Activated T-cell treated with anti-CD3 and anti-CD28 coated beads for 24 hours (primary cell): ENCODE data around the gene GMEB1.
"Not testable (repeated sequence)": the region's sequence is repeated elsewhere in the genome, so short reads cannot be mapped to it uniquely, and the experiment has no call there.

Source experiments
- DNase-seq: peaks from one replicate; pipeline ENCODE4 v3.0.0-alpha.2; 2020; ENCODE audit warnings: low read depth

The GMEB1 gene

GRCh38 chr1:28668191-28668955 lies at the start of gene GMEB1:
Gene GMEB1, plus strand, starts transcription at chr1:28668784. Its CDS starts 14,829 bp downstream, at chr1:28683613.
- DNase-seq = peak; percentile 80

- no peak for DNase-seq
Measured at GRCh38 chr1:28631713-28632112, 36.9 kb upstream of the GMEB1 start.

- DNase-seq = no peak
Measured at GRCh38 chr1:28632560-28632959, 36.0 kb upstream of the GMEB1 start.

GRCh38 chr1:28640766-28641165 lies 27.8 kb upstream of the GMEB1 start:
- DNase-seq = no peak

- DNase-seq = no peak
Measured at GRCh38 chr1:28642056-28642846, 26.3 kb upstream of the GMEB1 start.

DNA sequence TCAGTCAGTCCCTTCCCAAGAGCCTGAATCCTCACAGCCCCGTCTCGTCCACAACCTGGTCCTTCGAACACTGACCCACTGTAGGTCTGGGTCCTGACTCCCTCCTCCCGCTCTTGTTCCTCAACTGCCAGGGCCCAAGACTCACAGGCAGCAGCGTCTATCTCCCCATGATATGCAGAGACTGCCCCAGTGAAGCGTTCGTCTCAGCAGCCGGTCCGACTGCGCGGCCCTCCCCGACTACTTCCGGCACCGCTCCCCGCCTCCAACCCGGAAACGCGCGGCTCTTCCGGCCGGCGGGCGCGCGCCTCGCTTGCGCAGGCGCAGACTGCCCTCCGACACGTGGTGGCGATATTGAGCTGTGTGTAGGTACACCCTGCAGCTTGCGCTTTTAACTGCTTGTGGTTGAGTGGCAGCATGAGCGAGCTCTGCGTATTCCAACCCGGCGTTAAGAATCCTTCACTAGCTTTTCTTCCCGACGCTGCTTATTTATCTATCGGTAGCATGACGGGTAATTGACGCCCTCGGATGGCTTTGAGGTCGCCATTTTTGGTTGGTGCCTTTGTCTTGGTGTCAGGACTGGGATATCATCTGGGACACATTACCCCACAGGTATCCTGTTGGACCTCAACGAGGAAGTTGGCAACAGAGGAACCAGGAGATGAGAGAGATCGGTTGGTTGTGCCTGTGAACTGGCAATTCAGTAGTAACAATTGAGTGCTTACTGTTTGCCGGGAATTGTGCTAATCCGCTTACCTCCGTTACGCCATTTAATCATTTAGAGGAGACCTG lies 25.5 kb upstream of the GMEB1 start, which contains the start of gene TAF12:
Gene TAF12, minus strand, starts transcription at position 221 of the 789 bp plus-strand sequence. CDS start 20,986 bp downstream, outside the sequence.
- DNase-seq = peak; percentile 92

DNA sequence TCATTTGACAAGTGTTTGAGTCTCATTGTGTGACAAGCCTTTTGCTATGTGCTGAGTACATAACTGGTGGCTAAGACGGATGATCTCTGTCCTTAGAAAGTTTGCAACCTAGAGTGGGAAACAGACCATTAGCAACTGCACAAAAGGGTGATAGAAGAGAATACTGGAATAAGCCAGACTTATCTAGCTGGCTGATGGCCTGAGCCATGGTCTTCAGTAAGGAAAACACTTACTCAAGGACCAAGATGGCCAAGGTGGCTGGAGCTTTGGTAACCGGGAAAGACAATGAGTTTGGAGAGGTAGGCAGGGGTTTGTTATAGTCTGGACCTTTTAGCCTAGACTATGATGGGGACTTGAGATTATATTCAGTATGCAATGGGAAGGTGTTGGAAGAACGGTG lies 24.1 kb upstream of the GMEB1 start:
- DNase-seq = no peak

DNA sequence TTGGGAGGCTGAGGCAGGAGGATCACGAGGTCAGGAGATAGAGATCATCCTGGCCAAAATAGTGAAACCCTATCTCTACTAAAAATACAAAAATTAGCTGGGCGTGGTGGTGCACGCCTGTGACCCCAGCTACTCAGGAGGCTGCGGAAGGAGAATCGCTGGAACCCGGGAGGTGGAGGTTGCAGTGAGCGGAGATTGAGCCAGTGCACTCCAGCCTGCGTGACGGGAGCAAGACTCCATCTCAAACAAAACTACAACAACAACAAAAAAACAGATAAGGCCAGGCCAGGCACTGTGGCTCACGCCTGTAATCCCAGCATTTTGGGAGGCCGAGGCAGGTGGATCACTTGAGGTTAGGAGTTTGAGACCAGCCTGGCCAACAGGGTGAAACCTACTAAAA lies 23.2 kb upstream of the GMEB1 start:
- not testable (repeated sequence) for DNase-seq

GRCh38 chr1:28646040-28646439 lies 22.5 kb upstream of the GMEB1 start:
- DNase-seq = no peak

DNA sequence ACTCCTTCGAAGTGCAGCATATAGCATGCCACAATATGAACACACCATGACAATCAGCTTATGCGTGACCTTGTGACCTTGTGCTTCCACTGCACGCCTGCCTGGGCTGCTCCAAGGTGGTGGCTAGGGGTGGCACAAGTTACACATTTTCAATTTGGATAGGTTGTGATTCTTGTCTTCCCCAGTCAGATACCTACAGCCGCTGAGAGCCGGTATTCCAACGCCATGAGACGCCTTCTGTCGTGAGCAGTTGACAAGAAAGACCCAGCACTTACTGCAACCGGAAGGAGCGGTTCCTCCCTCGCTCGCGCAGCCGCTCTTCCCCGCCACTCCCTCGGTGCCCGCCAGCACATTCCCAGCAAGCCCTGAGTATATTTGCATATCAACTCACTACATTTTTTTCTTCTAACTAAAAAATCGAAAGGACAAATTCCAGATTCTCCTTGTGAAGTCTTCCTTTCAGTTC lies 20.5 kb upstream of the GMEB1 start:
- peak; percentile 83 for DNase-seq

DNA sequence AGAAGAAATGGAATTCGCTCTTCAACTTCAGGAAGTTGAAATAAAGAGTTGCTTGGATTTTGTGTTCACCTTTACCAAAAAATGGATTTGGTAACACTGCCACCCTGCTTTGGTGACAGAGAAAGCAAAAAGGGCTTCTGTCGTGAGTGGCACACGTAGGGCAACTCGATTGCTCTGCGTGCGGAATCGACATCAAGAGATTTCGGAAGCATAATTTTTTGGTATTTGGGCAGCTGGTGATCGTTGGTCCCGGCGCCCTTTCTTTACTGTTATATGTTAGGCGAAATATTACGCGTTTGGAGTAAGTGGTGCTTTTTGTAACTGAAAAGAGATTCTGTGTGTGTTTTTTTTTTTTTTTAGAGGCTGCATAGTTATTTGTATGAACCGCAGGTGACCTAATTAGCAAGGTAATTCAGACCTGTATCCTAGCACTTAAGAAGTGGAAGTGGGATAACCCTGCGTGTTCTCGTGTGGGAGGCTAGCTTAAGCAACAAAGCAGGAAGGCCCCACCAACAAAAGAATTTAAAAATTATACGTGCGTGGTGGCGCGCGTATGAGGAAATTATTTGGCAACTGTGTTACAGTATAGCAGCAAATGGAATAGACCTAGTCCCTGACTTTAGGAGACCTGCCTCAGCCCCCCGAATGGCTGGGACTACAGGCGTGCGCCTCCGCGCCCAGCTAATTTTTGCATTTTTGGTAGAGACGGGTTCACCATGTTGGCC lies 19.9 kb upstream of the GMEB1 start, which contains the start of gene RNU11:
Gene RNU11, plus strand, starts transcription at position 127 of the 725 bp plus-strand sequence.
- peak; percentile 87 for DNase-seq

GRCh38 chr1:28653063-28653462 lies 15.5 kb upstream of the GMEB1 start:
- not testable (repeated sequence) for DNase-seq

DNA sequence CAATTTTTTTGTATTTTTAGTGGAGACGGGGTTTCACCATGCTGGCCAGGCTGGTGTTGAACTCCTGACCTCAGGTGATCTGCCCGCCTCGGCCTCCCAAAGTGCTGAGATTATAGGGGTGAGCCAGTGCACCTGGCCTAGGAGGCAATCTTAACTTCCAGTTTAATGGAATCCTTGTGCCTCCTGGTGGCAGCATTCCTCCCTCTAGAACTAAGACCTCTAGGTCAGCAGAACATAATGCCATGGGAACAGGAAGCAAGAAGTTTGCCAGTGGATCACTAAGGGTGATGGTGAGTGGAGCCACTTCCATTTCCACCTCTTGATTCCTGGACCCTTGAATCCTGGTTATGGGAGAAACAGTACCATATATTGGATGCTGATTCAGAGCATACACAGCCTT lies 14.7 kb upstream of the GMEB1 start:
- not testable (repeated sequence) for DNase-seq

DNA sequence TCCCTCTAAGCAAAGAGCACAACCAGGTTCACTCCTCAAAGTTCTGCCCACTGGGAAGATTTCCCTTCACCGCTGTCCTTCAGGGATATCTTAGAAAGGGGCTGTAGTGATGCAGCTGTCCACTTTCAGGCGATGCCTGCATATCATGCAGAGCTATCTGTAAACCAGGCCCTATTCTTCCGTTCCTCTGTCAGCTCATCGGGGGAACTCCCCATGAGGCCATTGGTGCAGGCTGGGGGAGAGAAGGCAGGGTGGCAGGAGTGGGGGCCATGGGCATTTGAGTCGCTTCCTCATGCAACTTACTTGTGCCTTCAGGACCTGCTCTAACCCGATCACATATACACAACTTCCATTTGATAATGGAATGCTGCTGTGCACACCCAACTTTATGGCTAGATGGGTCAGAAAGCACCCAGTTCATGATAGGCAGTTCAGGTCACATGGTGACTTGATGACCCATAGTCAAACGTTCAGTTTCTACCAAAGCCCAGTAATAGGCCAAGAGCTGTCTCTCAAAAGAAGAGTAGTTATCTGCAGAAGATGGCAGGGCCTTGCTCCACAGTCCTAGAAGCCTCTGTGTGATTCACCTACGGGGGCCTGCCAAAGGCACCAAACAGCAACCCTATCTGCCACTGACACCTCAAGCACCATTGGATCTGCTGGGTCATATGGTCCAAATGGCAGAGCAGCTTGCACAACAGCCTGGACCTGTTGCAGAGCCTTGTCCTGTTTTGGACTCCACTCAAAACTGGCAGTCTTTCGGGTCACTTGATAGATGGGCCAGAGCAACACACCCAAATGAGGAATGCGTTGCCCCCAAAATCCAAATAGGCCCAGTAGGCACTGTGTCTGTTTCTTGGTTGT lies 12.9 kb upstream of the GMEB1 start:
- DNase-seq = not testable (repeated sequence)

DNA sequence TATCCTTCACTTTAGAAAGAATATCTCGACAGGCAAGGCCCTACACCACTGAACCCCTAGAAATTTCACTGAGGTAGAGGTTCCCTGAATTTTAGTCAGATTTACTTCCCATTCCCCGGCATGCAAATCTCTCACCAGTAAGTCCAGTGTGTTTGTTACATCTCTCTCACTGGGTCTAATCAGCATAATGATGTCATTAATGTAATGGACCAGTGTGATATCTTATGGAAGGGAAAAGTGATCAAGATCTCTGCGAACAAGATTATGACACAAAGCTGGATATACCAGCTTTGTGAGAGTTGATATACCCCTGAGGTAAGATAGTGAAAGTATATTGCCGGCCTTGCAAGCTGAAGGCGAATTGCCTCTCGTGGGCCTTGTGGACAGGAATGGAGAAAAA lies 12.2 kb upstream of the GMEB1 start:
- no peak for DNase-seq

GRCh38 chr1:28663871-28664470 lies 4.6 kb upstream of the GMEB1 start:
- DNase-seq = no peak

DNA sequence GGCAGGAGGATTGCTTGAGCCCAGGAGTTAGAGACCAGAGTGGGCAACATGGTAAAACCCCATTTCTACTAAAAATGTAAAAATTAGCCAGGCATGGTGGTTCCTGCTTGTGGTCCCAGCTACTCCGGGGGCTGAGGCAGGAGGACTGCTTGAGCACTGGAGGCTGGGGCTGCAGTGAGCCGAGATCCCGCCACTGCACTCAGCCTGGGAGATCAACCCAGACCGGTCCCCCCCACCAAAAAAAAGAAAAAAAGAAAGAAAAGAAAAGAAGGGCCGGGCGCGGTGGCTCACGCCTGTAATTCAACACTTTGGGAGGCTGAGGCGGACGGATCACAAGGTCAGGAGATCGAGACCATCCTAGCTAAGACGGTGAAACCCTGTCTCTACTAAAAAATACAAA lies 1.8 kb upstream of the GMEB1 start:
- no peak for DNase-seq

- DNase-seq = peak; percentile 38
Measured at GRCh38 chr1:28668956-28669723, 556 bp downstream of the GMEB1 start.

- DNase-seq = no peak
Measured at GRCh38 chr1:28671254-28671780, 2.7 kb downstream of the GMEB1 start.
